ENCODE measurements around the gene CAPZA1. TPM values are rescaled to one million over a fixed set of nuclear protein-coding genes. Genes with fewer than 3 reads are reported as not detected.

The CAPZA1 gene
- total and polyA plus RNA-seq, 2 of the 8 experiments (the other 6 are each of a cell fraction or from before 2014, with no cell fraction given): 48.9 to 107 TPM

DNA sequence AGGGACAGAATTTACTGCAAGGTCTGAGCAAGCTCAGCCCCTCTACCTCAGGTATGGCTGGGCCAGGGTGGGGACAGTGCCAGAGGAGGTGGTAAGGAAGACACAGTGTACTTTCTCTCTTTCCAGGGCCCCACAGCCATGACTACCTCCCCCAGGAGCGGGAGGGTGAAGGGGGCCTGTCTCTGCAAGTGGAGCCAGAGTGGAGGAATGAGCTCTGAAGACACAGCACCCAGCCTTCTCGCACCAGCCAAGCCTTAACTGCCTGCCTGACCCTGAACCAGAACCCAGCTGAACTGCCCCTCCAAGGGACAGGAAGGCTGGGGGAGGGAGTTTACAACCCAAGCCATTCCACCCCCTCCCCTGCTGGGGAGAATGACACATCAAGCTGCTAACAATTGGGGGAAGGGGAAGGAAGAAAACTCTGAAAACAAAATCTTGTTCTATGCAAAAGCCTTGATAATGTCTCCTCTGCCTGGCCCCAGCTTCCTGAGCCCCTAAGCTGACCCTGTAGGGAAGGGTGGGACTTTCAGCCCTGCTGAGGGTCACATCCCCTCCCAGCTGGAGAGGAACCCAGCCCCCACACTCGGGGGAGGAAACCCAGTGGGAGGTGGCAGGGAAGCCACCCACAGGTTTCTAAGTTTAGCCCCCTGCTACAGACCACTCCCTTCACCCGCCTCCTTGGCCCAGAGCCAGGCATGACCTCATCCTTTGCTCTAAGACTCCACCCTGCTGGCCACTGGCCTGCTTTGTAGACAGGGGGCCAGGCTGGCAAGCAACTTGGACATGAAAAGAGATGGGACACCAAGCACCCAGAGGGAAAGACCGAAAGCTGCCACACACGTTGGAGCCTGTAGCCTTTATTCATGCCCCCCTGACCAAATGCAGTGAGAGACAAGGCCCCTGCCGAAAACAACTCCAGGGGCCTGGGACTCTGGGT lies 80.9 kb downstream of the CAPZA1 start (continued):
- TF ChIP-seq, protein P1, sequence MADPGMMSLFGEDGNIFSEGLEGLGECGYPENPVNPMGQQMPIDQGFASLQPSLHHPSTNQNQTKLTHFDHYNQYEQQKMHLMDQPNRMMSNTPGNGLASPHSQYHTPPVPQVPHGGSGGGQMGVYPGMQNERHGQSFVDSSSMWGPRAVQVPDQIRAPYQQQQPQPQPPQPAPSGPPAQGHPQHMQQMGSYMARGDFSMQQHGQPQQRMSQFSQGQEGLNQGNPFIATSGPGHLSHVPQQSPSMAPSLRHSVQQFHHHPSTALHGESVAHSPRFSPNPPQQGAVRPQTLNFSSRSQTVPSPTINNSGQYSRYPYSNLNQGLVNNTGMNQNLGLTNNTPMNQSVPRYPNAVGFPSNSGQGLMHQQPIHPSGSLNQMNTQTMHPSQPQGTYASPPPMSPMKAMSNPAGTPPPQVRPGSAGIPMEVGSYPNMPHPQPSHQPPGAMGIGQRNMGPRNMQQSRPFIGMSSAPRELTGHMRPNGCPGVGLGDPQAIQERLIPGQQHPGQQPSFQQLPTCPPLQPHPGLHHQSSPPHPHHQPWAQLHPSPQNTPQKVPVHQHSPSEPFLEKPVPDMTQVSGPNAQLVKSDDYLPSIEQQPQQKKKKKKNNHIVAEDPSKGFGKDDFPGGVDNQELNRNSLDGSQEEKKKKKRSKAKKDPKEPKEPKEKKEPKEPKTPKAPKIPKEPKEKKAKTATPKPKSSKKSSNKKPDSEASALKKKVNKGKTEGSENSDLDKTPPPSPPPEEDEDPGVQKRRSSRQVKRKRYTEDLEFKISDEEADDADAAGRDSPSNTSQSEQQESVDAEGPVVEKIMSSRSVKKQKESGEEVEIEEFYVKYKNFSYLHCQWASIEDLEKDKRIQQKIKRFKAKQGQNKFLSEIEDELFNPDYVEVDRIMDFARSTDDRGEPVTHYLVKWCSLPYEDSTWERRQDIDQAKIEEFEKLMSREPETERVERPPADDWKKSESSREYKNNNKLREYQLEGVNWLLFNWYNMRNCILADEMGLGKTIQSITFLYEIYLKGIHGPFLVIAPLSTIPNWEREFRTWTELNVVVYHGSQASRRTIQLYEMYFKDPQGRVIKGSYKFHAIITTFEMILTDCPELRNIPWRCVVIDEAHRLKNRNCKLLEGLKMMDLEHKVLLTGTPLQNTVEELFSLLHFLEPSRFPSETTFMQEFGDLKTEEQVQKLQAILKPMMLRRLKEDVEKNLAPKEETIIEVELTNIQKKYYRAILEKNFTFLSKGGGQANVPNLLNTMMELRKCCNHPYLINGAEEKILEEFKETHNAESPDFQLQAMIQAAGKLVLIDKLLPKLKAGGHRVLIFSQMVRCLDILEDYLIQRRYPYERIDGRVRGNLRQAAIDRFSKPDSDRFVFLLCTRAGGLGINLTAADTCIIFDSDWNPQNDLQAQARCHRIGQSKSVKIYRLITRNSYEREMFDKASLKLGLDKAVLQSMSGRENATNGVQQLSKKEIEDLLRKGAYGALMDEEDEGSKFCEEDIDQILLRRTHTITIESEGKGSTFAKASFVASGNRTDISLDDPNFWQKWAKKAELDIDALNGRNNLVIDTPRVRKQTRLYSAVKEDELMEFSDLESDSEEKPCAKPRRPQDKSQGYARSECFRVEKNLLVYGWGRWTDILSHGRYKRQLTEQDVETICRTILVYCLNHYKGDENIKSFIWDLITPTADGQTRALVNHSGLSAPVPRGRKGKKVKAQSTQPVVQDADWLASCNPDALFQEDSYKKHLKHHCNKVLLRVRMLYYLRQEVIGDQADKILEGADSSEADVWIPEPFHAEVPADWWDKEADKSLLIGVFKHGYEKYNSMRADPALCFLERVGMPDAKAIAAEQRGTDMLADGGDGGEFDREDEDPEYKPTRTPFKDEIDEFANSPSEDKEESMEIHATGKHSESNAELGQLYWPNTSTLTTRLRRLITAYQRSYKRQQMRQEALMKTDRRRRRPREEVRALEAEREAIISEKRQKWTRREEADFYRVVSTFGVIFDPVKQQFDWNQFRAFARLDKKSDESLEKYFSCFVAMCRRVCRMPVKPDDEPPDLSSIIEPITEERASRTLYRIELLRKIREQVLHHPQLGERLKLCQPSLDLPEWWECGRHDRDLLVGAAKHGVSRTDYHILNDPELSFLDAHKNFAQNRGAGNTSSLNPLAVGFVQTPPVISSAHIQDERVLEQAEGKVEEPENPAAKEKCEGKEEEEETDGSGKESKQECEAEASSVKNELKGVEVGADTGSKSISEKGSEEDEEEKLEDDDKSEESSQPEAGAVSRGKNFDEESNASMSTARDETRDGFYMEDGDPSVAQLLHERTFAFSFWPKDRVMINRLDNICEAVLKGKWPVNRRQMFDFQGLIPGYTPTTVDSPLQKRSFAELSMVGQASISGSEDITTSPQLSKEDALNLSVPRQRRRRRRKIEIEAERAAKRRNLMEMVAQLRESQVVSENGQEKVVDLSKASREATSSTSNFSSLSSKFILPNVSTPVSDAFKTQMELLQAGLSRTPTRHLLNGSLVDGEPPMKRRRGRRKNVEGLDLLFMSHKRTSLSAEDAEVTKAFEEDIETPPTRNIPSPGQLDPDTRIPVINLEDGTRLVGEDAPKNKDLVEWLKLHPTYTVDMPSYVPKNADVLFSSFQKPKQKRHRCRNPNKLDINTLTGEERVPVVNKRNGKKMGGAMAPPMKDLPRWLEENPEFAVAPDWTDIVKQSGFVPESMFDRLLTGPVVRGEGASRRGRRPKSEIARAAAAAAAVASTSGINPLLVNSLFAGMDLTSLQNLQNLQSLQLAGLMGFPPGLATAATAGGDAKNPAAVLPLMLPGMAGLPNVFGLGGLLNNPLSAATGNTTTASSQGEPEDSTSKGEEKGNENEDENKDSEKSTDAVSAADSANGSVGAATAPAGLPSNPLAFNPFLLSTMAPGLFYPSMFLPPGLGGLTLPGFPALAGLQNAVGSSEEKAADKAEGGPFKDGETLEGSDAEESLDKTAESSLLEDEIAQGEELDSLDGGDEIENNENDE (IDR thresholded peaks at IDR 0.05; ENCODE audit: insufficient replicate concordance, low read length): no peak
- TF ChIP-seq FOSL1 (IDR thresholded peaks at IDR 0.05; ENCODE audit: insufficient read depth, low read depth, low read length): no peak
- TF ChIP-seq GTF2F1 (IDR thresholded peaks at IDR 0.05; ENCODE audit: borderline replicate concordance, low read depth, low read length): no peak
- no peak for TF ChIP-seq PHF8 (conservative IDR thresholded peaks at IDR 0.05; ENCODE audit: low read depth, low read length)
- TF ChIP-seq TAF7 (optimal IDR thresholded peaks at IDR 0.05; ENCODE audit: borderline replicate concordance, low read depth, low read length): no peak
- TF ChIP-seq KDM4A (IDR thresholded peaks at IDR 0.05; ENCODE audit: low read depth, low read length, severe bottlenecking): no peak
- no peak for TF ChIP-seq RNF2 (IDR thresholded peaks at IDR 0.05; ENCODE audit: borderline replicate concordance, low read depth, low read length, missing control alignments, poor library complexity, severe bottlenecking)
- TF ChIP-seq JUND (IDR thresholded peaks at IDR 0.05; ENCODE audit: low read length): peak; percentile 86
